Left colon (tissue), 2 donors: Measurements from ENCODE around the gene SEC24A. TPM values are rescaled to one million over a fixed set of nuclear protein-coding genes. Genes with fewer than 3 reads are reported as not detected.
"Not testable (repeated sequence)": the region's sequence is repeated elsewhere in the genome, so short reads cannot be mapped to it uniquely, and the experiment has no call there.

ENCODE experiments used
- ATAC-seq: fragments of 200-7000 bp; cut with Tn5 transposase; one replicate; pipeline ENCODE4 v1.9.1; 2020; ENCODE audit warnings: mild to moderate bottlenecking, moderate library complexity
- DNase-seq, 2 donors: peaks; one replicate each; pipeline ENCODE4 v3.0.0-alpha.2; 2020
- intact Hi-C, 2 donors: fragments of 100-400 bp; cut with DNase I in 1 of 2; cut with micrococcal nuclease in 1 of 2; formaldehyde crosslinking; loops; one replicate each; pipeline versions ENCODE4 v1.11.2 to v1.14.0; 2022; cut with DNase I, micrococcal nuclease
- total RNA-seq, 2 donors: library from RNA; stranded (reverse); fragmentation: NEBNext Ultra II Directional; extraction: Animal tissue kit (Norgen Biotek cat#: 25700); gene quantifications; one replicate each; pipeline ENCODE4 v1.2.1, GENCODE V29; 2021
- donor health status: DM: no; HTN: no; CAD: no.
- donor health status: DM: yes; HTN: yes; CAD: no.

SEC24A gene
- total RNA-seq, 2 donors from 2014 or later, result 28.8 to 34.8 TPM

DNA sequence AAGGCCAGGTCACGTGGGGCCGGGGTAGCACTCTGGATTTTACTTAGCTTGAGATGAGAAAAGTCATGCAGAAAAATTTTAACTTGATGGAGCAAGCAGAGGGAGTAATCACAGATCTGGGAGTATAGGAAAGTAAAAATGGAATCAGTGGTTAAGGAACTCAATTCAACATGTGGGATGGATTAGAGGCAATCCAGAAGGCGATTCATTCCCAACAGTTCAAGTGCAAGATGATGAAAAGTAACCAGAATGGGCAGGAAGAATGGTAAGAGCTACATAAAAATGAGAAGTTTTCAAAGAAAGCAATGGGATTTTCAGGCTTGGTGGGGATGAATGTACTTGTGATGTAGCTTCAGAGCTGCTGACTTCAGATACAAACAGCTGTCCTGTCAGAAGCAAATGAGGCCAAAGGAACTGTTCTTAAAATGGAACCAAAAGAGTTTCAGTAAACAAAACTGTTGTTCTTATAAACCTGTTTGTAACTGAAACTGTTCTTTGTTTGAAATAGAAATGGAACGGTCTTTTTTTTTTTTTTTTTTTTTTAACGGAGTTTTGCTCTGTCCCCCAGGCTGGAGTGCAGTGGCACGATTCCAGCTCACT is 5.6 kb upstream of the SEC24A start:
- DNase-seq (no peak), ATAC-seq (no peak)
- intact Hi-C loops, result no loop called here

GRCh38 chr5:134647750-134648424 is 698 bp upstream of the SEC24A start:
- ATAC-seq (peak; percentile 46), DNase-seq (no peak)
- intact Hi-C loops, result no loop called here

GRCh38 chr5:134649163-134649835 is 714 bp downstream of the SEC24A start:
- intact Hi-C loops, result no loop called here
- DNase-seq (no peak), ATAC-seq (peak; percentile 46)

DNA sequence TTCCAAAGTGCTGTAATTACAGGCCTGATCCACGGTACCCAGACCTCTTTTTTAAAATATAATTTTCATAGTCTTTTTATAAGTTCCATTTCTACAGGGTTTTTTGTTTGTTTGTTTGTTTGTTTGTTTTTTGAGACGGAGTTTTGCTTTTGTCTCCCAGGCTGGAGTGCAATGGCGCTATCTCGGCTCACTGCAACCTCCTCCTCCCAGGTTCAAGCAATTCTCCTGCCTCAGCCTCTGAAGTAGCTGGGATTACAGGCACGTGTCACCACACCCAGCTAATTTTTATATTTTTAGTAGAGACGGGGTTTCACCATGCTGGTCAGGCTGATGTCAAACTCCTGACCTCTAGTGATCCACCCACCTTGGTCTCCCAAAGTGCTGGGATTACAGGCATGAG is 2.1 kb downstream of the SEC24A start:
- intact Hi-C loops, ATAC-seq, DNase-seq: not testable (repeated sequence)

- DNase-seq (no peak), ATAC-seq (no peak)
- intact Hi-C loops, result no loop called here
Observed at GRCh38 chr5:134651531-134651930, 2.9 kb downstream of the SEC24A start.

DNA sequence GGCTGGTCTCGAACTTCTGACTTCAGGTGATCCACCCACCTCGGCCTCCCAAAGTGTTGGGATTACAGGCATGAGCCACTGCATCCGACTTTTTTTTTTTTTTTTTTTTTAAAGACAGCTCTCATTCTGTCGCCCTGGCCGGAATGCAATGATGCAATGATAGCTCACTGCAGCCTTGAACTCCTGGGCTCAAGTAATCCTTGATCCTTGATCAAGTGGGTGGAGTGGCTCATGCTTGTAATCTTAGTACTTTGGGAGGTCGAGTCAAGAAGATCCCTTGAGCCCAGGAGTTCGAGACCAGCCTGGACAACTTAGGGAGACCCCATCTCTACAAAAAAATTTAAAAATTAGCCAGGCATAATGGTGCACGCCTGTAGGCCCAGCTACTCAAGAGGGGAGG is 8.1 kb downstream of the SEC24A start:
- DNase-seq (no peak), ATAC-seq (no peak)
- intact Hi-C loops, result no loop called here

- DNase-seq (no peak), ATAC-seq (no peak)
- intact Hi-C loops, result no loop called here
Observed at GRCh38 chr5:134659456-134659855, 10.9 kb downstream of the SEC24A start.

GRCh38 chr5:134659922-134660321 is 11.3 kb downstream of the SEC24A start:
- ATAC-seq (no peak), DNase-seq (no peak)
- intact Hi-C loops, result no loop called here

GRCh38 chr5:134662971-134663370 is 14.4 kb downstream of the SEC24A start:
- intact Hi-C loops, result no loop called here
- ATAC-seq (no peak), DNase-seq (no peak)

- no peak for DNase-seq
- ATAC-seq, result no peak
Observed at GRCh38 chr5:134664448-134664847, 15.9 kb downstream of the SEC24A start.

DNA sequence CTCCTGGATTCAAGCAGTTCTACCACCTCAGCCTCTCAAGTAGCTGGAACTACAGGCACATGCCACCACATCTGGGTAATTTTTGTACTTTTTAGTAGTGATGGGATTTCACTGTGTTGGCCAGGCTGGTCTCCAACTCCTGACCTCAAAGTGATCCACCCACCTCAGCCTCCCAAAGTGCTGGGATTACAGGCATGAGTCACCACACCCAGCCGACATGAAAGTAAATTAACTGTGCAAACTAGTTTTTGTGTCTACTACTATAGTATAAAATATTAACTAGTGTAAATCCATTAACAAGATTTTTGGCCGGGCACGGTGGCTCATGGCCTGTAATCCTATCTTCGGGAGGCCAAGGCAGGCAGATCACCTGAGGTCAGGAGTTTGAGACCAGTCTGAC is 25.0 kb downstream of the SEC24A start:
- ATAC-seq, DNase-seq, intact Hi-C loops: not testable (repeated sequence)

More at GRCh38 chr5:134664448-134664847, 15.9 kb downstream of the SEC24A start:
- intact Hi-C loops, result no loop called here

- intact Hi-C loops, DNase-seq, ATAC-seq: not testable (repeated sequence)
Observed at GRCh38 chr5:134677357-134677756, 28.8 kb downstream of the SEC24A start.

- DNase-seq, intact Hi-C loops, ATAC-seq: not testable (repeated sequence)
Observed at GRCh38 chr5:134690144-134690543, 41.6 kb downstream of the SEC24A start.

DNA sequence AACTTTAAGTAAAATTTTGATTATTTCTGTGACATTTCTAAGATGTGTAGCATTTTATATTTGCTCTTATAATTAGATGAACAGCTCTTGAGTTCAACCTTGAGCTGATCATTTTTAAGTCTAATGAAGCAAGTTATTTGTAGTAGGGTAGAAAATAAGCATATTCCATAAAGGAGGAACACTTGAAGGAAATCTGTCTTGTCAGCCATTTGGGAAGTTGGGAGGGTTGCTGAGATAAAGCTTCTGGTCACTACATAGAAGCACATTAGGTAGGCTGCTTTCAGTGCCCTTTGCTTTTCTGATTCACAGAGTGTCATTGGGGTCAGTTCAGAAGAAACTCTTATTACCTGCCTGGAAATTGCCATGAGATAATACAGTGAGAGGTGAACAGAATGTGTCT is 44.1 kb downstream of the SEC24A start:
- ATAC-seq (no peak), DNase-seq (no peak)
- intact Hi-C loops, result no loop called here

DNA sequence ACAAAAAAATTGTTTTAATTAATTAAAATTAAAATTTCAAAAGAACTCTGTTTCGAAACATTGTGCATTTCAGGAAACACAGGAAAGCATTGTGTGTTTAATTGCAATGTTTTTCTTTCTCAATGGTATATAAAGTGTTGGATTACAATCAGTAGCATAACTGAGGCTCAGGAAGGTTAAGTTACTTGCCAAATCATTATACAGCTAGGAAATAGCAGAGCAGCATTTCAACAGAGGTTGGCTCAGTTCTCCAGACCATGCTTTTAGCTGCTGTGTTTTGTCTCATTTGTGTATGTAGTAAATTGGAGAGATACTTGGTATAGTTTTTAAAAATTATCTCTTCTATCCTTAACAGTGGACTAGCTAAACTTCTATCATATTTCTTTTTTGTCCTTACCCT is 59.7 kb downstream of the SEC24A start:
- intact Hi-C loops, result no loop called here
- DNase-seq (no peak), ATAC-seq (no peak)

DNA sequence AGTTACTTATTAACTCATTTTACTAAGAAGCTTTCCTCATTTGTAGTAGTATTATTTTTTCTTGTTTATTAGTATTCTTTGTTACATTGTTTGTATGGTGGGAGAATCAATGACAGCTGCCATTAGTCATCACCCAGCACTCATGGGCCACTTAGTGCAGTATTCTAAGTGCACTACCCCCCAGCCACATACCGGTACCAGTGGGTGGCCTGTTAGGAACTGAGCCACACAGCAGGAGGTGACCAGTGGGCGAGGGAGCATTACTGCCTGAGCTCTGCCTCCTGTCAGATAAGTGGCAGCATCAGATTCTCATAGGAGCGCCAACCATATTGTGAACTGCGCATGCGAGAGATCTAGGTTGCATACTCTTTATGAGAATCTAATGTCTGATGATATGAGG is 65.5 kb downstream of the SEC24A start:
- intact Hi-C loops, result no loop called here
- DNase-seq (no peak), ATAC-seq (no peak)

DNA sequence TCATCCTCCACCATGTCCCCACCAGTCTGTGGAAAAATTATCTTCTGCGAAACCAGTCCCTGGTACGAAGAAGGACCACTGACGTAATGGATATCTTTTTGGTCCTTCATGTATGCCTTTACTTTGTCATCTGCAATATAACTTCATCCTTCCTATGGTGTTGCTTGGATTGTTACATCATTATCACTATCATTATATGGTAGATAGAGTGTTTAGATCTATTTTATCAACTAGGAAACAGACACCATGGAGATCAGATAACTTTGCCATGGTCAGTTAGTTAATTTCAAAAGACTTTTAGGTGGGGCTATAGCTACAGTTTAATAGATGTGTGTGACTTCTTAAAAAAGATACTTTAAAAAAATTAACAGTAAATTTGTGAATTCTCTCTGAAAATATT is 66.0 kb downstream of the SEC24A start:
- intact Hi-C loops, result no loop called here
- no peak for ATAC-seq
- no peak for DNase-seq

- DNase-seq, ATAC-seq, intact Hi-C loops: not testable (repeated sequence)
Observed at GRCh38 chr5:134715466-134715865, 66.9 kb downstream of the SEC24A start.

DNA sequence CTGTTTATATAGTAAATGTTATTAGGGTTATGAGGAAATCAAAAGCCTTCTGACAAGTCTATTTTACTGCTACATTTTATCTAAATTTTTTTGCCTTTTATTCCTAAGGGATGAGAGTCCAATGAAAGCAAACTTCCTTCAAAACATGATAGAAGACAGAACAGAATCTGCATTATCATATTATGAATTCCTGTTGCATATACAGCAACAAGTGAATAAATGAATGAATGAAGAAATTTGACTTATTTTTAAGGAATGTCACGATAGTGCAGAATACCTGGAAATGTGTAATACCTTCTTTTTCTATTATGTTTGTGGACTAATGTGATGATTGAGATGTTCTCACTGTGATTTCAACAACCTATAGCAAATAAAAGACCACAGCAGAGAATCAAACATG is 76.3 kb downstream of the SEC24A start:
- intact Hi-C loops, result no loop called here
- no peak for ATAC-seq
- DNase-seq, result no peak

GRCh38 chr5:134732819-134733218 is 84.2 kb downstream of the SEC24A start:
- DNase-seq (no peak), ATAC-seq (no peak)
- intact Hi-C loops, result no loop called here
